ENCODE results near the gene MYH16. TPM values are rescaled to one million over a fixed set of nuclear protein-coding genes. Genes with fewer than 3 reads are reported as not detected.

The MYH16 gene
- total RNA-seq, 2 experiments from 2014 or later: not detected

DNA sequence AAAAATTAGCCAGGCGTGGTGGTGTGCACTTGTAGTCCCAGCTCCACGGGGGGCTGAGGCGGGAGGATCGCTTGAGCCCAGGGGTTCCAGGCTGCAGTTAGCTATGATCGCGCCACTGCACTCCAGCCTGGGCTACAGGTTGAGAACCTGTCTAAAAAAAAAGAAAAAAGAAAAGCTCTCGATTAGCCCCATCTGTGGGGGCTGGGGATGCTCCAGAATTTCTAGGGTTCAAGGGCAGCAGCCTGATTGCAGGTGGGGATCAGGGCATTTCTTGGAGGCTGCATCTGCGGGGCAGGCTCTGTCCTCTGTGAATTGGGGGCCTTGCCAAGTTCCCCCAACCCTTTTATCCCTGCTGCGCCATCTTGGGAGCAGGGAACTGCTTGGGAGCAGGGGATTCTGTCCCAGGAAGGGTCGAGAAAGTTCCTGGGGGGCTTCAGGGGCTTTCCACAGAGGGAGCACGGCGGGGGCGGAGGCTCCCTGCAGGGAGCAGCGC is 52.4 kb downstream of the MYH16 start:
- ChIA-PET CTCF (ENCODE audit: unreplicated experiment) (no interaction called here), POLR2A (interaction anchor here (0.9 to 2.9 kb wide), 4 partner anchors 82 to 181 kb away, joined by 3 to 8 read pairs (median 6); partner anchors contain the start of genes BUD31 and PDAP1)
- BruUV-seq (replicated peaks): TSS peak; percentile 93
- H3K4me1 ChIP-seq (ENCODE audit: insufficient read depth, low read length, poor library complexity, severe bottlenecking): peaks cover 12% of the 10 kb centered on the region
- H3K79me2 ChIP-seq (ENCODE audit: insufficient read depth, low read depth, low read length): peaks cover 39% of the 10 kb centered on the region
- peak overlapping the region; percentile 87 for H3K4me2 ChIP-seq (ENCODE audit: low read length)
- 0 out of 2 replicates have a peak, but pooled peaks cover 13% of the 10 kb centered on the region for H4K20me1 ChIP-seq (ENCODE audit: insufficient read depth, low read length)
- intact Hi-C loops (cut with micrococcal nuclease; ENCODE audit: unreplicated experiment): loop anchor here (5.0 kb wide), 1 partner anchor 283 kb away; no protein-coding TSS in a partner anchor
- peak overlapping the region; percentile 87 for H3K4me3 ChIP-seq (ENCODE audit: low read depth, low read length, poor library complexity, severe bottlenecking)
- TF ChIP-seq, protein P1, sequence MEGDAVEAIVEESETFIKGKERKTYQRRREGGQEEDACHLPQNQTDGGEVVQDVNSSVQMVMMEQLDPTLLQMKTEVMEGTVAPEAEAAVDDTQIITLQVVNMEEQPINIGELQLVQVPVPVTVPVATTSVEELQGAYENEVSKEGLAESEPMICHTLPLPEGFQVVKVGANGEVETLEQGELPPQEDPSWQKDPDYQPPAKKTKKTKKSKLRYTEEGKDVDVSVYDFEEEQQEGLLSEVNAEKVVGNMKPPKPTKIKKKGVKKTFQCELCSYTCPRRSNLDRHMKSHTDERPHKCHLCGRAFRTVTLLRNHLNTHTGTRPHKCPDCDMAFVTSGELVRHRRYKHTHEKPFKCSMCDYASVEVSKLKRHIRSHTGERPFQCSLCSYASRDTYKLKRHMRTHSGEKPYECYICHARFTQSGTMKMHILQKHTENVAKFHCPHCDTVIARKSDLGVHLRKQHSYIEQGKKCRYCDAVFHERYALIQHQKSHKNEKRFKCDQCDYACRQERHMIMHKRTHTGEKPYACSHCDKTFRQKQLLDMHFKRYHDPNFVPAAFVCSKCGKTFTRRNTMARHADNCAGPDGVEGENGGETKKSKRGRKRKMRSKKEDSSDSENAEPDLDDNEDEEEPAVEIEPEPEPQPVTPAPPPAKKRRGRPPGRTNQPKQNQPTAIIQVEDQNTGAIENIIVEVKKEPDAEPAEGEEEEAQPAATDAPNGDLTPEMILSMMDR (conservative IDR thresholded peaks at IDR 0.05; ENCODE audit: low read length): no peak
- no peak for TF ChIP-seq EZH2phosphoT487 (IDR thresholded peaks at IDR 0.05; ENCODE audit: borderline replicate concordance, low read depth, low read length)
- H3K36me3 ChIP-seq (ENCODE audit: insufficient read depth, low read length): peaks cover 6% of the 10 kb centered on the region
- peak overlapping the region; percentile 10 for H3K27ac ChIP-seq (ENCODE audit: low read depth, low read length, poor library complexity, severe bottlenecking)
- H2AFZ ChIP-seq (ENCODE audit: low read length): peak overlapping the region; percentile 43
- no peaks in the 10 kb centered on the region for H3K9me3 ChIP-seq (ENCODE audit: low read length)
- no peak for DNase-seq (ENCODE audit: low spot score)
- no peaks in the 10 kb centered on the region for H3K9me2 ChIP-seq (ENCODE audit: insufficient read depth, low read length)

DNA sequence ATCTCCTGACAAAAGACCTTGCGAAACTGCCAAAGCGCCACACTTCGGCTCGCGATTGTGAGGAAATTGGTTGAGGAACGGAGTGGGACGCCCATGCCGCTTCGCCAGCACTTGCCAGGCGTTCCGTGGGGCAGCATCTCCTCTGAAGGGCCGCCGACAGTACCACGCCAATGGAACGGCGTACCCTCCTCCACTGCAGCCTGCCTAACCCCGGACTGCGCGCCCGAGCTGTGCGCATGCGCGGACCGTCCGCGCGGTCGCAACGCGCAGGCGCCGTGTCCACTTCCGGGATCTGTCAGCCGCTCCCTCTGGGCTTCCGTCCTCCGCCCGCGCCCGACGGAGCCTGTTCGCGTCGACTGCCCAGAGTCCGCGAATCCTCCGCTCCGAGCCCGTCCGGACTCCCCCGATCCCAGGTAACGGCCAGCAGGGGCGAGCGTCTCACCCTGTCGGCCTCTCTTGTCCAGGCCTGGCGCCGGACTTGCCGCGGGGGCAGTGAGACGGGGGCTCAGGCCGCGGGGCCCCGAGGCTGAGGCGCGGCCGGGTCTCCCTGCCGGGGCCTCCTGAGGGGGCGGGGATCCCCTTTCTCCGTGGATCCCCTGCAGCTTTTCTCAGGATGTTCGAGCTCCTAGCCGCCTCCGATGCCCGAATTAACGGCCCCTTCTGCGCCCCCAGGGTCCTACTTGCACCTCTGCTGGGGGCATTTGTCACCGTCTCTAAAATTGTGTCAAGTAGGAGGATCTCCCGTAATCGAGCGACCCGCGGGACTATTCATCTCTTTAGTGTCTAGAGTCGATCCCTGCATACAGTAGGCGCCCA is 53.2 kb downstream of the MYH16 start, which contains the start of gene ARPC1A:
Gene ARPC1A (plus strand): TSS at position 307 of the 816 bp plus-strand sequence. CDS start 7,456 bp downstream, outside the sequence.
- Histone ChIP-seq H3K79me2 (ENCODE audit: insufficient read depth, low read depth, low read length) (peaks cover 47% of the 10 kb centered on the region), H3K4me1 (ENCODE audit: insufficient read depth, low read length, poor library complexity, severe bottlenecking) (peaks cover 19% of the 10 kb centered on the region), H3K9me3 (ENCODE audit: low read length) (no peaks in the 10 kb centered on the region), H4K20me1 (ENCODE audit: insufficient read depth, low read length) (0 out of 2 replicates have a peak, but pooled peaks cover 13% of the 10 kb centered on the region), H3K4me2 (ENCODE audit: low read length) (peak within 1 kb of the TSS; percentile 92), H3K9me2 (ENCODE audit: insufficient read depth, low read length) (no peaks in the 10 kb centered on the region), H3K4me3 (ENCODE audit: low read depth, low read length, poor library complexity, severe bottlenecking) (peak within 1 kb of the TSS; percentile 87), H2AFZ (ENCODE audit: low read length) (peak within 1 kb of the TSS; percentile 43), H3K36me3 (ENCODE audit: insufficient read depth, low read length) (peaks cover 10% of the 10 kb centered on the region), H3K27ac (ENCODE audit: low read depth, low read length, poor library complexity, severe bottlenecking) (peak within 1 kb of the TSS; percentile 16)
- no TSS peak for BruUV-seq (replicated peaks)
- POLR2A ChIA-PET: interaction anchor here (0.5 to 2.9 kb wide), 7 partner anchors 9 to 1077 kb away, joined by 3 to 8 read pairs (median 3); partner anchors contain the start of genes BUD31 and PDAP1
- DNase-seq (ENCODE audit: low spot score): peak; percentile 93
- no peak for TF ChIP-seq EZH2phosphoT487 (IDR thresholded peaks at IDR 0.05; ENCODE audit: borderline replicate concordance, low read depth, low read length)
- TF ChIP-seq, protein P1 (conservative IDR thresholded peaks at IDR 0.05; ENCODE audit: low read length): 0 out of 2 replicates have a peak, but pooled peaks have one; percentile 14
- CTCF ChIA-PET (ENCODE audit: unreplicated experiment): interaction anchor here (0.6 kb wide), 1 partner anchor 82 kb away, joined by 3 read pairs; no protein-coding TSS in a partner anchor
- intact Hi-C loops (cut with micrococcal nuclease; ENCODE audit: unreplicated experiment): loop anchor here (1.0 to 5.0 kb wide), 2 partner anchors 81 to 283 kb away; no protein-coding TSS in a partner anchor
